ENCODE results near the gene MUC20. TPM values are rescaled to one million over a fixed set of nuclear protein-coding genes. Genes with fewer than 3 reads are reported as not detected.
"Not testable (repeated sequence)": the region's sequence is repeated elsewhere in the genome, so short reads cannot be mapped to it uniquely, and the experiment has no call there.

The MUC20 gene
- total RNA-seq = 1 to 10 TPM in 7 of 9 donors, under 1 TPM in 2; 0.21 to 8.4 (median 3.2) TPM
- 1 to 10 TPM in 1 of 2 donors, under 1 TPM in 1; 0.53 to 3.2 TPM for polyA plus RNA-seq
- long read RNA-seq, donor 1 = 0 reads
- long read RNA-seq, donor 2 = 0 reads
- long read RNA-seq, donor 3 = 0 reads

- peak in 3 of 4 donors; percentile 6 to 19 (median 16) for ATAC-seq
- not testable (repeated sequence) for H3K27me3 ChIP-seq, H3K4me1 ChIP-seq, H3K36me3 ChIP-seq, DNase-seq, H3K27ac ChIP-seq, H3K9me3 ChIP-seq, H3K4me3 ChIP-seq
- 78 to 90% (median 80%) methylated on average over 5 to 14 of the region's 16 CpGs for WGBS, 4 donors
- intact Hi-C loops (cut with DNase I) = loop anchor here in 6 of 10 donors (2.0 to 10.0 kb wide), 4 partner anchors 104 to 109 kb away; no protein-coding TSS in a partner anchor
These were observed at the start of gene MUC20 for GRCh38 chr3:195720831-195721506. TSS of gene MUC20 (plus strand) at chr3:195720978. CDS start at chr3:195721008, 30 bp downstream.

- H3K4me3 ChIP-seq = not testable (repeated sequence)
- intact Hi-C loops (cut with DNase I) = loop anchor here in 1 of 10 donors (10.0 kb wide), 1 partner anchor 304 kb away; no protein-coding TSS in a partner anchor
- WGBS, 4 donors = 92 to 98% (median 95%) methylated on average over 9 to 17 of the region's 17 CpGs
These were observed 49.5 kb upstream of the MUC20 start for GRCh38 chr3:195671283-195671682.

DNA sequence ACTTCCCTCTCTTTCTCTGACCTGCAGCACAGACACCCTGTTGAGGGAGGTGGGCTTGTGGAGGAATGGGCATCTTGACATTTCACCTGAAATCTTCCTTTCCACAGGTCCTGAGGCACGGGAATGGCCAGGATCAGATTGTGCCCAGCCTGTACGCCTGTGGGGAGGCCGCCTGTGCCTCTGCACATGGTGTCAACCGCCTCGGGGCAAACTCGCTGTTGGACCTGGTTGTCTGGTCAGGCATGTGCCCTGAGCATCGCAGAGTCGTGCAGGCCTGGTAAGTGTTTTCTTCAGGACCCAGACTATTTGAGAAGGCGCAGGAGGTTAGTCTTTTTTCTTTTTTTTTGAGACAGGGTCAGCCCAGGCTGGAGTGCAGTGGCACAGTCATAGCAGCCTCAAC is 47.1 kb upstream of the MUC20 start:
- ATAC-seq, H3K9me3 ChIP-seq, H3K4me1 ChIP-seq, DNase-seq, H3K27ac ChIP-seq, H3K4me3 ChIP-seq, H3K27me3 ChIP-seq: not testable (repeated sequence)
- peaks cover 0 to 92% (median 65%) of the 10 kb centered on the region in 9 donors for H3K36me3 ChIP-seq
- 89 to 95% (median 93%) methylated on average over 3 to 9 of the region's 9 CpGs for WGBS, 4 donors
- intact Hi-C loops (cut with DNase I) = loop anchor here in 1 of 10 donors (10.0 kb wide), 1 partner anchor 301 kb away; no protein-coding TSS in a partner anchor

More at GRCh38 chr3:195671283-195671682, 49.5 kb upstream of the MUC20 start:
- DNase-seq, H3K4me1 ChIP-seq, H3K27me3 ChIP-seq, ATAC-seq, H3K9me3 ChIP-seq, H3K27ac ChIP-seq: not testable (repeated sequence)
- H3K36me3 ChIP-seq = peaks cover 0 to 86% (median 56%) of the 10 kb centered on the region in 9 donors

GRCh38 chr3:195678391-195679015 is 42.3 kb upstream of the MUC20 start:
- H3K27me3 ChIP-seq, H3K4me3 ChIP-seq, H3K4me1 ChIP-seq, H3K27ac ChIP-seq, H3K9me3 ChIP-seq, DNase-seq: not testable (repeated sequence)
- WGBS, 4 donors = 81 to 89% (median 86%) methylated on average over 11 to 15 of the region's 15 CpGs
- ATAC-seq = peak in 1 of 4 donors; percentile 7
- intact Hi-C loops (cut with DNase I) = loop anchor here in 1 of 10 donors (10.0 kb wide), 1 partner anchor 296 kb away; no protein-coding TSS in a partner anchor
- H3K36me3 ChIP-seq = peaks cover under 1 to 83% (median 57%) of the 10 kb centered on the region in 9 donors

DNA sequence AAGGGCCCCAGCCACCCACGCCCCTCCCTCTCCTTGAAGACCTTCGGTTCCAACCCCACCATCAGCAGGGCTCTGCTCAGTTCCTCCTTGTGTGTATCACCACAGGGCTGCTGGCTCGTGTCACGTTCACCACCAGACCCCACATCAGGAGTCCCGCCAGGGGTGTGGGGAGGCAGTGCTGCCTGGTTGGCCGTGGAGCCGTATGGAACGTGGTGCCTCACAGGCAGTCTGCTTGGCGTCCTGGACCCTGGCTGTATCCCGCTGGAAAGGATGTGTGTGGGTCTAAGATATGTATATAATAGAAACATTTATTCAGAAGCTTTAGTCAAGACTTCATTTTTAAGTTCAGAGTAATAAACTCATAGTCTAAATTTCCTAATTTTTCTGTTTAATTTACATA is 40.1 kb upstream of the MUC20 start:
- H3K27me3 ChIP-seq, H3K27ac ChIP-seq, DNase-seq, H3K4me3 ChIP-seq, H3K9me3 ChIP-seq, H3K4me1 ChIP-seq: not testable (repeated sequence)
- H3K36me3 ChIP-seq = peaks cover 0 to 82% (median 56%) of the 10 kb centered on the region in 9 donors
- 71 to 87% (median 75%) methylated on average over 3 to 8 of the region's 10 CpGs for WGBS, 4 donors
- peak in 1 of 4 donors; percentile 30 for ATAC-seq
- intact Hi-C loops (cut with DNase I) = loop anchor here in 1 of 10 donors (10.0 kb wide), 1 partner anchor 294 kb away; no protein-coding TSS in a partner anchor

DNA sequence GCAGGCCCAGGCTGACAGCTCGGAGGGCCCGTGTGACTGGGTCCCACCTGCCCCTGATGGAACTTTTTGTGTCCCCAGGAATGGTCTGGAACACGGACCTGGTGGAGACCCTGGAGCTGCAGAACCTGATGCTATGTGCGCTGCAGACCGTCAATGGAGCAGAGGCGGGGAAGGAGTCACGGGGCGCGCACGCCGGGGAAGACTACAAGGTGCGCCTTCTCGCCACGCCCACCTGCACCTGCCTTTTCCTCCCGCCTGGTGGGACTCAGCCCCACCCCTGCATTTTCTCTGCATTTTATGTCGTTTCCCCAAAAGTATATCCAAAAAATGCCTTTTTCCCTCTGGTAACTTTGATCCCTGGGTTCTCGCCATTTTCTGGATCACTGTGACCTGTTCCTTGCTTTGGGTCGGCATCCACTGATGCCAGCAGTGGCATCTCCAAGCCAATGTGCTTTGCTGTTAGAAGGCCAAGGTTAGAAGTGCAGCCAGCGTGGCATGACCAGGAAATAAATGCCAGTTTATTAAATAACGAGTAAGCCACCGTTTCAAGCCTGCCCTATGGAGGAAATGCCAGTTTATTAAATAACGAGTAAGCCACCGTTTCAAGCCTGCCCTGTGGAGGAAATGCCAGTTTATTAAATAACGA is 39.2 kb upstream of the MUC20 start:
- ATAC-seq, H3K27me3 ChIP-seq, H3K4me3 ChIP-seq, H3K4me1 ChIP-seq, DNase-seq, H3K9me3 ChIP-seq, H3K27ac ChIP-seq: not testable (repeated sequence)
- intact Hi-C loops (cut with DNase I) = loop anchor here in 1 of 10 donors (10.0 kb wide), 1 partner anchor 293 kb away; no protein-coding TSS in a partner anchor
- 69 to 89% (median 81%) methylated on average over 3 to 6 of the region's 24 CpGs for WGBS, 4 donors
- H3K36me3 ChIP-seq = peaks cover 0 to 83% (median 59%) of the 10 kb centered on the region in 9 donors

DNA sequence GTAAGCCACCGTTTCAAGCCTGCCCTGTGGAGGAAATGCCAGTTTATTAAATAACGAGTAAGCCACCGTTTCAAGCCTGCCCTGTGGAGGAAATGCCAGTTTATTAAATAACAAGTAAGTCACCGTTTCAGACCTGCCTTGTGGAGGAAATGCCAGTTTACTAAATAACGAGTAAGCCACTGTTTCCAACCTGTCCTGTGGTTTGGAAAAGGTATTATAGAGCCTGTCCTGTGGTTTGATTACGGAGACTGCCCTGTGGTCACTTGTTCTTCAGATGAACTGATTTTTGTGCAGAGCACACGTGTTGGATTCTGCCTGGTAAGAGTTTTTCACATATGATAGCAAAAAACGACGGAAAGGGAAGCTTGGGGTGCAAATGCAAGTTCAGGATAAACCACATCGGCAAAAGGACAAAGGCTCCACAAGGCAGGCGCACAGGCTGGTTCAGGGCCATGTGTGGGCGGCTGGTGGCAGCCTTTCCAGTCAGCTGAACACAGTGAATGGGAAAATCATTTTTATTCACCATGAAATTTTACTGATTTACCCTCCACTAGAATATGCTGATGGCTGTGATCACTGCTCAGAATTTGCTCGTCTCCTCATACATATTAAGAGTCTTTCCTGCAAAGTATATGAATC is 38.6 kb upstream of the MUC20 start:
- not testable (repeated sequence) for H3K27me3 ChIP-seq, ATAC-seq, DNase-seq, H3K4me3 ChIP-seq, H3K27ac ChIP-seq, H3K4me1 ChIP-seq, H3K9me3 ChIP-seq
- H3K36me3 ChIP-seq = peaks cover 0 to 76% (median 53%) of the 10 kb centered on the region in 9 donors
- intact Hi-C loops (cut with DNase I) = loop anchor here in 1 of 10 donors (10.0 kb wide), 1 partner anchor 293 kb away; no protein-coding TSS in a partner anchor
- 76 to 88% (median 82%) methylated on average over 12 to 13 of the region's 13 CpGs for WGBS, 4 donors

- not testable (repeated sequence) for H3K27ac ChIP-seq, H3K27me3 ChIP-seq, DNase-seq, H3K4me1 ChIP-seq, H3K9me3 ChIP-seq, H3K4me3 ChIP-seq
- intact Hi-C loops (cut with DNase I) = loop anchor here in 1 of 10 donors (10.0 kb wide), 1 partner anchor 291 kb away; no protein-coding TSS in a partner anchor
- H3K36me3 ChIP-seq = peaks cover 0 to 74% (median 43%) of the 10 kb centered on the region in 9 donors
- ATAC-seq = peak in 3 of 4 donors; percentile 1 to 25 (median 5)
- 85 to 92% (median 89%) methylated on average over 18 of the region's 18 CpGs for WGBS, 4 donors
These were observed 36.9 kb upstream of the MUC20 start for GRCh38 chr3:195683722-195684526.
